SK-N-SH treated with all-trans-retinoic acid at 6 μM for 48 hours (cell line): ENCODE data around the gene QSOX1.
A peak's percentile ranks its signal among the peaks of the same experiment; 100 is the strongest.

ENCODE experiments used
- ATAC-seq: fragments of 200-7000 bp; cut with Tn5 transposase; 3 replicates; pipeline ENCODE4 v1.9.1; 2020; ENCODE audit warnings: mild to moderate bottlenecking, moderate library complexity
- ARNTL ChIP-seq: fragments of 450-650 bp; formaldehyde crosslinking; IDR thresholded peaks from 2 replicates; pipeline ENCODE4 v1.5.0; 2020; ENCODE audit warnings: low read depth, mild to moderate bottlenecking, moderate library complexity, borderline replicate concordance
- BACH2 ChIP-seq: fragments of 250-450 bp; sonication (Bioruptor Pico); IDR thresholded peaks from 2 replicates; pipeline ENCODE4 v1.9.0; 2021; ENCODE audit warnings: mild to moderate bottlenecking, borderline replicate concordance
- CSDC2 ChIP-seq: fragments of 250-450 bp; sonication (Bioruptor Pico); IDR thresholded peaks from 2 replicates; pipeline ENCODE4 v1.5.0; 2020; ENCODE audit warnings: mild to moderate bottlenecking, moderate library complexity
- ESRRG ChIP-seq: fragments of 250-450 bp; sonication (Bioruptor Pico); IDR thresholded peaks from 2 replicates; pipeline ENCODE4 v1.6.1; 2021; ENCODE audit warnings: mild to moderate bottlenecking
- GLIS3 ChIP-seq: fragments of 250-450 bp; sonication (Bioruptor Pico); IDR thresholded peaks from 2 replicates; pipeline ENCODE4 v1.5.0; 2020; ENCODE audit warnings: mild to moderate bottlenecking, moderate library complexity
- RARB ChIP-seq: fragments of 250-450 bp; sonication (Bioruptor Pico); IDR thresholded peaks from 2 replicates; pipeline ENCODE4 v1.8.0; 2021; ENCODE audit warnings: mild to moderate bottlenecking, moderate library complexity
- SNAI2 ChIP-seq: fragments of 250-450 bp; sonication (Bioruptor Pico); IDR thresholded peaks from 2 replicates; pipeline ENCODE4 v1.5.0; 2020; ENCODE audit warnings: mild to moderate bottlenecking, moderate library complexity
- TCF4 ChIP-seq: fragments of 250-450 bp; sonication (Bioruptor Pico); IDR thresholded peaks from 2 replicates; pipeline ENCODE4 v1.8.0; 2021; ENCODE audit warnings: mild to moderate bottlenecking, moderate library complexity, borderline replicate concordance
- ZC3H10 ChIP-seq: fragments of 250-450 bp; sonication (Bioruptor Pico); IDR thresholded peaks from 2 replicates; pipeline ENCODE4 v1.5.1; 2021; ENCODE audit warnings: mild to moderate bottlenecking, moderate library complexity
- ZFP3 ChIP-seq: fragments of 250-450 bp; sonication (Bioruptor Pico); IDR thresholded peaks from 2 replicates; pipeline ENCODE4 v1.5.0; 2020; ENCODE audit warnings: mild to moderate bottlenecking, moderate library complexity
- ZFP30 ChIP-seq: fragments of 450-650 bp; formaldehyde crosslinking; IDR thresholded peaks from 2 replicates; pipeline ENCODE4 v1.5.0; 2022; ENCODE audit warnings: mild to moderate bottlenecking, moderate library complexity
- ZNF8 ChIP-seq: fragments of 450-650 bp; formaldehyde crosslinking; IDR thresholded peaks from 2 replicates; pipeline ENCODE4 v1.5.0; 2020; ENCODE audit warnings: mild to moderate bottlenecking, moderate library complexity
- TF ChIP-seq, protein P1 (sequence below): fragments of 250-450 bp; sonication (Bioruptor Pico); IDR thresholded peaks from 2 replicates; pipeline ENCODE4 v1.5.0; 2020; ENCODE audit warnings: mild to moderate bottlenecking, moderate library complexity
- TF ChIP-seq, protein P2 (sequence below): fragments of 250-450 bp; sonication (Bioruptor Pico); IDR thresholded peaks from 2 replicates; pipeline ENCODE4 v1.8.0; 2021; ENCODE audit warnings: low read depth, mild to moderate bottlenecking, moderate library complexity, borderline replicate concordance
- TF ChIP-seq, protein P3 (sequence below): fragments of 250-450 bp; sonication (Bioruptor Pico); IDR thresholded peaks from 2 replicates; pipeline ENCODE4 v1.8.0; 2020; ENCODE audit warnings: mild to moderate bottlenecking, moderate library complexity, borderline replicate concordance
- TF ChIP-seq, protein P4 (sequence below): fragments of 250-450 bp; sonication (Bioruptor Pico); IDR thresholded peaks from 2 replicates; pipeline ENCODE4 v1.5.1; 2020; ENCODE audit warnings: low read depth, mild to moderate bottlenecking, moderate library complexity

The QSOX1 gene

DNA sequence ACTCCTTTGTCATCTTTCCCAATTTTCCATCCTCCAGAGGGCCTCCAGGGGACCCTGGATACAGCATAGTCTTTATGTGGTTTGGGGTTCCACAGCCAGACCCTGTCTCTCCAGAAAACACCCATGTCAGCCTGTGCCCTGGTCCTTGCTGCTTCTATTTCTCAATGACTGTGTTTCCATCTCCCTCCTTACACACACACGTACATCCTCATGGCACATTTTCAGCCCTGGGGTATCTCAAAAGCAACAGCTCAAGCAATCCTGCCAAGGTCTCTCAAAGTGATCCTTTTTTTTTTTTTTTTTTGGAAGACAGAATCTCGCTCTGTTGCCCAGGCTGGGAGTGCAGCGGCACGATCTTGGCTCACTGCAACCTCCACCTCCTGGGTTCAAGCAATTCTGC lies 22.3 kb downstream of the QSOX1 start (continued):
- TF ChIP-seq, protein P1, sequence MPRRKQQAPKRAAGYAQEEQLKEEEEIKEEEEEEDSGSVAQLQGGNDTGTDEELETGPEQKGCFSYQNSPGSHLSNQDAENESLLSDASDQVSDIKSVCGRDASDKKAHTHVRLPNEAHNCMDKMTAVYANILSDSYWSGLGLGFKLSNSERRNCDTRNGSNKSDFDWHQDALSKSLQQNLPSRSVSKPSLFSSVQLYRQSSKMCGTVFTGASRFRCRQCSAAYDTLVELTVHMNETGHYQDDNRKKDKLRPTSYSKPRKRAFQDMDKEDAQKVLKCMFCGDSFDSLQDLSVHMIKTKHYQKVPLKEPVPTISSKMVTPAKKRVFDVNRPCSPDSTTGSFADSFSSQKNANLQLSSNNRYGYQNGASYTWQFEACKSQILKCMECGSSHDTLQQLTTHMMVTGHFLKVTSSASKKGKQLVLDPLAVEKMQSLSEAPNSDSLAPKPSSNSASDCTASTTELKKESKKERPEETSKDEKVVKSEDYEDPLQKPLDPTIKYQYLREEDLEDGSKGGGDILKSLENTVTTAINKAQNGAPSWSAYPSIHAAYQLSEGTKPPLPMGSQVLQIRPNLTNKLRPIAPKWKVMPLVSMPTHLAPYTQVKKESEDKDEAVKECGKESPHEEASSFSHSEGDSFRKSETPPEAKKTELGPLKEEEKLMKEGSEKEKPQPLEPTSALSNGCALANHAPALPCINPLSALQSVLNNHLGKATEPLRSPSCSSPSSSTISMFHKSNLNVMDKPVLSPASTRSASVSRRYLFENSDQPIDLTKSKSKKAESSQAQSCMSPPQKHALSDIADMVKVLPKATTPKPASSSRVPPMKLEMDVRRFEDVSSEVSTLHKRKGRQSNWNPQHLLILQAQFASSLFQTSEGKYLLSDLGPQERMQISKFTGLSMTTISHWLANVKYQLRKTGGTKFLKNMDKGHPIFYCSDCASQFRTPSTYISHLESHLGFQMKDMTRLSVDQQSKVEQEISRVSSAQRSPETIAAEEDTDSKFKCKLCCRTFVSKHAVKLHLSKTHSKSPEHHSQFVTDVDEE (CRISPR knock-in tag), result no peak
- TF ChIP-seq, protein P2, sequence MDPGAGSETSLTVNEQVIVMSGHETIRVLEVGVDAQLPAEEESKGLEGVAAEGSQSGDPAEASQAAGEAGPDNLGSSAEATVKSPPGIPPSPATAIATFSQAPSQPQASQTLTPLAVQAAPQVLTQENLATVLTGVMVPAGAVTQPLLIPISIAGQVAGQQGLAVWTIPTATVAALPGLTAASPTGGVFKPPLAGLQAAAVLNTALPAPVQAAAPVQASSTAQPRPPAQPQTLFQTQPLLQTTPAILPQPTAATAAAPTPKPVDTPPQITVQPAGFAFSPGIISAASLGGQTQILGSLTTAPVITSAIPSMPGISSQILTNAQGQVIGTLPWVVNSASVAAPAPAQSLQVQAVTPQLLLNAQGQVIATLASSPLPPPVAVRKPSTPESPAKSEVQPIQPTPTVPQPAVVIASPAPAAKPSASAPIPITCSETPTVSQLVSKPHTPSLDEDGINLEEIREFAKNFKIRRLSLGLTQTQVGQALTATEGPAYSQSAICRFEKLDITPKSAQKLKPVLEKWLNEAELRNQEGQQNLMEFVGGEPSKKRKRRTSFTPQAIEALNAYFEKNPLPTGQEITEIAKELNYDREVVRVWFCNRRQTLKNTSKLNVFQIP (CRISPR knock-in tag), result no peak
- no peak for TF ChIP-seq ARNTL
- TF ChIP-seq ZC3H10 (CRISPR knock-in tag), result no peak
- TF ChIP-seq GLIS3, result no peak
- TF ChIP-seq, protein P3, sequence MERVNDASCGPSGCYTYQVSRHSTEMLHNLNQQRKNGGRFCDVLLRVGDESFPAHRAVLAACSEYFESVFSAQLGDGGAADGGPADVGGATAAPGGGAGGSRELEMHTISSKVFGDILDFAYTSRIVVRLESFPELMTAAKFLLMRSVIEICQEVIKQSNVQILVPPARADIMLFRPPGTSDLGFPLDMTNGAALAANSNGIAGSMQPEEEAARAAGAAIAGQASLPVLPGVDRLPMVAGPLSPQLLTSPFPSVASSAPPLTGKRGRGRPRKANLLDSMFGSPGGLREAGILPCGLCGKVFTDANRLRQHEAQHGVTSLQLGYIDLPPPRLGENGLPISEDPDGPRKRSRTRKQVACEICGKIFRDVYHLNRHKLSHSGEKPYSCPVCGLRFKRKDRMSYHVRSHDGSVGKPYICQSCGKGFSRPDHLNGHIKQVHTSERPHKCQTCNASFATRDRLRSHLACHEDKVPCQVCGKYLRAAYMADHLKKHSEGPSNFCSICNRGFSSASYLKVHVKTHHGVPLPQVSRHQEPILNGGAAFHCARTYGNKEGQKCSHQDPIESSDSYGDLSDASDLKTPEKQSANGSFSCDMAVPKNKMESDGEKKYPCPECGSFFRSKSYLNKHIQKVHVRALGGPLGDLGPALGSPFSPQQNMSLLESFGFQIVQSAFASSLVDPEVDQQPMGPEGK, result no peak
- TF ChIP-seq SNAI2, result no peak
- TF ChIP-seq, all 23 proteins: peak for 0

DNA sequence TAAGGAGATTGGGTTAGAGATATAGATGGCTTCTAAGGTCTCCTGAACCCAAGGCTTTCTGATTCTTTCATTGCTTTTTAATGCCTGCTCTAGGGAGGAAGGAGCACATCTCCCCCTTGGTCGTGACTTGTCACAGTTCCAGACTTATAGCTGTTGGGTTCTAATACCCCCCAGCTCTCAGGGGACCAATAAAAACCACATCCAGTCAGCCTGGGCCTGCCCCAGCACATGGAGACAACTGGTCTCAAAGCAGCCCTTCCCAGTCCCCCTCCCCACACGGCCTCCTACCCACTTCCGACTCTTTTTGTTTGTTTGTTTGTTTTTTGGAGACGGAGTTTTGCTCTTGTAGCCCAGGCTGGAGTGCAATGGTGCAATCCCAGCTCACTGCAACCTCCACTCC lies 23.3 kb downstream of the QSOX1 start:
- no peak for TF ChIP-seq RARB
- TF ChIP-seq, protein P4, sequence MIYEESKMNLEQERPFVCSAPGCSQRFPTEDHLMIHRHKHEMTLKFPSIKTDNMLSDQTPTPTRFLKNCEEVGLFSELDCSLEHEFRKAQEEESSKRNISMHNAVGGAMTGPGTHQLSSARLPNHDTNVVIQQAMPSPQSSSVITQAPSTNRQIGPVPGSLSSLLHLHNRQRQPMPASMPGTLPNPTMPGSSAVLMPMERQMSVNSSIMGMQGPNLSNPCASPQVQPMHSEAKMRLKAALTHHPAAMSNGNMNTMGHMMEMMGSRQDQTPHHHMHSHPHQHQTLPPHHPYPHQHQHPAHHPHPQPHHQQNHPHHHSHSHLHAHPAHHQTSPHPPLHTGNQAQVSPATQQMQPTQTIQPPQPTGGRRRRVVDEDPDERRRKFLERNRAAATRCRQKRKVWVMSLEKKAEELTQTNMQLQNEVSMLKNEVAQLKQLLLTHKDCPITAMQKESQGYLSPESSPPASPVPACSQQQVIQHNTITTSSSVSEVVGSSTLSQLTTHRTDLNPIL, result no peak
- no peak for TF ChIP-seq SNAI2
- TF ChIP-seq TCF4 (CRISPR knock-in tag), result no peak
- TF ChIP-seq ARNTL, result no peak
- TF ChIP-seq ZFP30, result no peak
- TF ChIP-seq ZNF8 (CRISPR knock-in tag), result no peak
- ATAC-seq, result no peak

DNA sequence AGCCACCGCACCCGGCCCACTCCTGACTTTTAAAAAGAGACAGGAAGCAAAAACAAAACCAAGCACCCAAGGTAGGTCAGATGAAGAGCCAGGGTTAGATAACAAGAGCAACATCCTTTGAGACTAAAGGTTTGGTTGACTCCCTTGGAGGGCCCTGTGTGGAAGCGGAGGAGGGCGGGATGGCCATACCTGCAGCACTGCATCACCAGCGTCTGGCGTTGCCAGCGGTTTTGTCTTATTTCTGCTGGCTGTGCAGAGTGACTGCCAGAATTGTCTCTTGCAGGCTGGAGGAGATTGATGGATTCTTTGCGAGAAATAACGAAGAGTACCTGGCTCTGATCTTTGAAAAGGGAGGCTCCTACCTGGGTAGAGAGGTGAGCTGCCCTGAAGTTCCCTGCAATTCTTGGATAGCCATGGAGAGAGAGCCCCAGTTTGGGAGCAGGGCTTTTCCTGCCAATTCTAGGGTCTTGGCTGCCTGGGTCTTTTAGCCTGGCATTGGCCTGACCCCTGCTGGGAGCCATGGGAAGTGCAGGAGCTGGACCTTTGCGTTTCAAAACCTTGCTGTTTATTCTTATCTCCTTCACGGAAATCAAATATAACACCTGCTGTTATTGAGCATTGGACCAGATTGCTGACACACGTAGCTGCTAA lies 24.0 kb downstream of the QSOX1 start:
- ATAC-seq, result peak; percentile 76
- TF ChIP-seq, protein P2 (CRISPR knock-in tag), result no peak
- TF ChIP-seq ZFP3, result no peak
- TF ChIP-seq ZNF8 (CRISPR knock-in tag), result no peak
- TF ChIP-seq, protein P3, result no peak
- TF ChIP-seq SNAI2, result no peak
- no peak for TF ChIP-seq CSDC2 (CRISPR knock-in tag)
- no peak for TF ChIP-seq ESRRG (CRISPR knock-in tag)
- TF ChIP-seq BACH2 (CRISPR knock-in tag), result no peak
